HCT116 (cell line): Measurements from ENCODE around the gene SH3TC2. TPM values are rescaled to one million over a fixed set of nuclear protein-coding genes. Genes with fewer than 3 reads are reported as not detected.

Experiments
- ATAC-seq: fragments of 200-7000 bp; cut with Tn5 transposase; 2 replicates; pipeline ENCODE4 v1.9.1; 2020; ENCODE audit warnings: mild to moderate bottlenecking, moderate library complexity
- BruUV-seq: library from RNA; stranded (reverse); fragments of 400-500 nt; replicated peaks from 2 replicates; lab custom pipeline; 2021; lab: Mats Ljungman, UMichigan
- CTCF ChIA-PET: fragments of 300-600 bp; sonication (Branson Sonifier 250); formaldehyde crosslinking; loops from one replicate; lab custom pipeline; 2021; ENCODE audit warnings: antibody characterized with exemption; lab: Charles Lee
- POLR2A ChIA-PET: fragments of 300-600, 350-600 bp; sonication (Branson Sonifier 250); formaldehyde crosslinking; loops from one replicate; lab custom pipeline; 2021; ENCODE audit warnings: antibody characterized with exemption; lab: Charles Lee
- RAD21 ChIA-PET, 2 experiments: fragments of 300-600 bp; sonication (Branson Sonifier 250); formaldehyde crosslinking; loops; one replicate each; lab custom pipeline; 2023; ENCODE audit warnings: low total read pairs in 2 of 2; ENCODE audit not compliant: uncharacterized antibody in 2 of 2, unreplicated experiment in 2 of 2, low non-redundant PET in 1 of 2; lab: Charles Lee
- DNase-seq: peaks from one replicate; pipeline ENCODE4 v3.0.0-alpha.2; 2010; ENCODE audit warnings: low read depth, low spot score
- H2AFZ ChIP-seq: fragments of 200-600 bp; shearing (Covaris generic), sonication (generic); 2 replicates; pipeline ENCODE4 v1.6.1; 2017; ENCODE audit warnings: low read depth, mixed run types, mixed read lengths, antibody characterized with exemption, low read length; ENCODE audit not compliant: poor library complexity, severe bottlenecking
- H3K27ac ChIP-seq: 2 replicates; pipeline ENCODE4 v1.5.1; 2012; ENCODE audit warnings: low read depth, low read length
- H3K27me3 ChIP-seq: fragments of 200-600 bp; sonication (generic); 2 replicates; pipeline ENCODE4 v1.6.1; 2016; ENCODE audit warnings: mixed run types, low read length, mixed read lengths; ENCODE audit not compliant: insufficient read depth
- H3K36me3 ChIP-seq, 2 experiments: fragments of 200-500 bp in 1 of 2; fragments of 200-600 bp in 1 of 2; sonication (Bioruptor generic) in 1 of 2; sonication (generic) in 1 of 2; 2 replicates each; pipeline versions ENCODE4 v1.5.1 to v1.6.1; 2014 to 2016; ENCODE audit warnings: low read length in 2 of 2, inconsistent platforms in 1 of 2, mixed read lengths in 1 of 2, mixed run types in 1 of 2; ENCODE audit not compliant: insufficient read depth in 2 of 2, control insufficient read depth in 1 of 2
- H3K4me1 ChIP-seq, 2 experiments: fragments of 200-600 bp in 1 of 2; sonication (generic) in 1 of 2; 2 replicates each; pipeline versions ENCODE4 v1.5.1 to v1.6.1; 2012 to 2017; ENCODE audit warnings: low read length in 2 of 2, inconsistent platforms in 1 of 2, mild to moderate bottlenecking in 1 of 2, mixed read lengths in 1 of 2, mixed run types in 1 of 2, moderate library complexity in 1 of 2; ENCODE audit not compliant: insufficient read depth in 2 of 2, control insufficient read depth in 1 of 2
- H3K4me2 ChIP-seq: fragments of 200-600 bp; sonication (generic); 2 replicates; pipeline ENCODE4 v1.6.1; 2017; ENCODE audit warnings: mixed run types, low read length, mixed read lengths
- H3K4me3 ChIP-seq, 2 experiments: fragments of 200-600 bp in 1 of 2; sonication (generic) in 1 of 2; replicated peaks in 1 of 2; 2 replicates each; pipeline ENCODE4 v1.5.1; 2011 to 2016; ENCODE audit warnings: low read length in 2 of 2, control low read depth in 1 of 2, low read depth in 1 of 2, mild to moderate bottlenecking in 1 of 2, mixed read lengths in 1 of 2, mixed run types in 1 of 2
- H3K79me2 ChIP-seq: fragments of 200-600 bp; sonication (generic); 2 replicates; pipeline ENCODE4 v1.6.1; 2017; ENCODE audit warnings: mild to moderate bottlenecking, mixed run types, low read length, moderate library complexity, mixed read lengths; ENCODE audit not compliant: insufficient read depth
- H3K9ac ChIP-seq: fragments of 200-600 bp; sonication (generic); 2 replicates; pipeline ENCODE4 v1.6.1; 2016; ENCODE audit warnings: low read length, mixed read lengths
- H3K9me2 ChIP-seq: fragments of 200-600 bp; sonication (generic), shearing (Covaris generic); 2 replicates; pipeline ENCODE4 v1.6.1; 2017; ENCODE audit warnings: mixed run types, mild to moderate bottlenecking, moderate library complexity; ENCODE audit not compliant: insufficient read depth
- H3K9me3 ChIP-seq, 2 experiments: fragments of 200-500 bp in 1 of 2; fragments of 200-600 bp in 1 of 2; sonication (Bioruptor generic) in 1 of 2; sonication (generic) in 1 of 2; 2 replicates each; pipeline ENCODE4 v1.6.1; 2014 to 2017; ENCODE audit warnings: low read length in 2 of 2, mixed read lengths in 2 of 2, inconsistent platforms in 1 of 2, low read depth in 1 of 2, mild to moderate bottlenecking in 1 of 2, mixed run types in 1 of 2, moderate library complexity in 1 of 2; ENCODE audit not compliant: control insufficient read depth in 1 of 2, insufficient read depth in 1 of 2
- H4K20me1 ChIP-seq: fragments of 200-600 bp; sonication (generic), shearing (Covaris generic); 2 replicates; pipeline ENCODE4 v1.6.1; 2017; ENCODE audit warnings: mixed run types, mild to moderate bottlenecking, moderate library complexity; ENCODE audit not compliant: insufficient read depth
- ATF3 ChIP-seq: IDR thresholded peaks from 2 replicates; pipeline ENCODE4 v1.6.1; 2012
- CBX3 ChIP-seq: IDR thresholded peaks from 2 replicates; pipeline ENCODE4 v1.6.1; 2012; ENCODE audit warnings: low read depth
- CEBPB ChIP-seq: IDR thresholded peaks from 2 replicates; pipeline ENCODE4 v1.6.1; 2012; ENCODE audit warnings: low read depth
- CTCF ChIP-seq, 3 experiments: fragments of 200-600 bp in 1 of 3; sonication (generic) in 1 of 3; IDR thresholded peaks in 2 of 3; conservative IDR thresholded peaks in 1 of 3; 2 replicates each; pipeline ENCODE4 v1.5.1; 2012 to 2017; ENCODE audit warnings: low read depth in 2 of 3, low read length in 2 of 3, antibody characterized with exemption in 1 of 3, borderline replicate concordance in 1 of 3, control low read depth in 1 of 3, mild to moderate bottlenecking in 1 of 3, mixed read lengths in 1 of 3, mixed run types in 1 of 3, moderate library complexity in 1 of 3; ENCODE audit not compliant: insufficient read depth in 1 of 3
- EZH2 ChIP-seq: fragments of 200-600 bp; sonication (generic); IDR thresholded peaks from 2 replicates; pipeline ENCODE4 v1.6.1; 2017; ENCODE audit warnings: antibody characterized with exemption, mixed run types
- EZH2phosphoT487 ChIP-seq: fragments of 200-600 bp; IDR thresholded peaks from 2 replicates; pipeline ENCODE4 v1.6.1; 2018; ENCODE audit warnings: antibody characterized with exemption, borderline replicate concordance
- FOSL1 ChIP-seq: IDR thresholded peaks from 2 replicates; pipeline ENCODE4 v1.6.1; 2012; ENCODE audit warnings: low read depth
- JUND ChIP-seq: IDR thresholded peaks from 2 replicates; pipeline ENCODE4 v1.6.1; 2012
- MAX ChIP-seq: IDR thresholded peaks from 2 replicates; pipeline ENCODE4 v1.6.1; 2012
- RAD21 ChIP-seq: IDR thresholded peaks from 2 replicates; pipeline ENCODE4 v1.6.1; 2012; ENCODE audit warnings: low read depth, mild to moderate bottlenecking
- REST ChIP-seq: IDR thresholded peaks from 2 replicates; pipeline ENCODE4 v1.6.1; 2012; ENCODE audit warnings: low read depth
- SP1 ChIP-seq: IDR thresholded peaks from 2 replicates; pipeline ENCODE4 v1.6.1; 2012; ENCODE audit warnings: low read depth
- SRF ChIP-seq: IDR thresholded peaks from 2 replicates; pipeline ENCODE4 v1.6.1; 2012; ENCODE audit warnings: low read depth
- TCF7L2 ChIP-seq: IDR thresholded peaks from 2 replicates; pipeline ENCODE4 v1.7.0; 2011; ENCODE audit warnings: borderline replicate concordance, inconsistent platforms; ENCODE audit not compliant: insufficient read depth, insufficient read length; ENCODE audit errors: extremely low read depth
- YY1 ChIP-seq: IDR thresholded peaks from 2 replicates; pipeline ENCODE4 v1.6.1; 2011; ENCODE audit warnings: low read length, low read depth, moderate library complexity, mild to moderate bottlenecking; ENCODE audit not compliant: insufficient replicate concordance; ENCODE audit errors: extremely low read depth
- ZBTB33 ChIP-seq: IDR thresholded peaks from 2 replicates; pipeline ENCODE4 v1.6.1; 2011; ENCODE audit warnings: mild to moderate bottlenecking, low read length, moderate library complexity; ENCODE audit not compliant: insufficient replicate concordance; ENCODE audit errors: extremely low read depth
- ZFX ChIP-seq: fragments of 450-650 bp; IDR thresholded peaks from 2 replicates; pipeline ENCODE4 v1.6.1; 2017
- ZNF274 ChIP-seq: fragments of 200-500 bp; sonication (Bioruptor generic); IDR thresholded peaks from 2 replicates; pipeline ENCODE4 v1.6.1; 2014; ENCODE audit warnings: mild to moderate bottlenecking, low read depth, low read length, inconsistent platforms
- intact Hi-C: fragments of 100-400 bp; cut with micrococcal nuclease; formaldehyde crosslinking; loops from 2 replicates; pipeline ENCODE4 v1.10.0; 2022
- total RNA-seq: library from RNA; stranded (reverse); gene quantifications from one replicate; pipeline ENCODE4 v1.2.1, GENCODE V29; 2021; ENCODE audit not compliant: unreplicated experiment

The SH3TC2 gene
- total RNA-seq, 1 experiment from 2014 or later: 12.8 TPM

- POLR2A ChIA-PET: no interaction called here
- DNase-seq: no peak
- no peak for TF ChIP-seq ZFX
- TF ChIP-seq ZBTB33: no peak
- no peak for TF ChIP-seq MAX
- no peak for TF ChIP-seq TCF7L2
- no peak for TF ChIP-seq CBX3
- no peak for TF ChIP-seq RAD21
- no peak for TF ChIP-seq FOSL1
- no peak for TF ChIP-seq ZNF274
- no peak for TF ChIP-seq CTCF (IDR thresholded peaks at IDR 0.05 in 2 of 3, conservative IDR thresholded peaks at IDR 0.05 in 1 of 3; ENCODE audit: borderline replicate concordance in 1 of 3, insufficient read depth in 1 of 3, low read depth in 2 of 3, low read length in 2 of 3)
- TF ChIP-seq JUND: no peak
- no peak for TF ChIP-seq SP1
- no peak for TF ChIP-seq YY1
- no peak for TF ChIP-seq SRF
- no peak for TF ChIP-seq EZH2phosphoT487
- no peak for TF ChIP-seq EZH2
- TF ChIP-seq ATF3: no peak
- no peak for TF ChIP-seq REST
- TF ChIP-seq CEBPB: no peak
- TF ChIP-seq, all 23 proteins: peak for 0
- H3K27me3 ChIP-seq: no peaks in the 10 kb centered on the region
- no peaks in the 10 kb centered on the region; the same call in 1 of the 2 replicates for H3K9me2 ChIP-seq
- no peaks in the 10 kb centered on the region for H3K36me3 ChIP-seq
- CTCF ChIA-PET: no interaction called here
- no peak overlapping the region for H3K4me3 ChIP-seq
- no peak overlapping the region for H3K9ac ChIP-seq
- ATAC-seq: no peak
- no TSS peak for BruUV-seq
- intact Hi-C loops: no loop called here
- H3K4me1 ChIP-seq: peaks cover 0 to 11% of the 10 kb centered on the region in 2 experiments; a peak in 2 of 4 replicates
- no peak overlapping the region for H2AFZ ChIP-seq
- no peaks in the 10 kb centered on the region for H3K79me2 ChIP-seq
- H3K4me2 ChIP-seq: no peak overlapping the region
- no peaks in the 10 kb centered on the region for H3K9me3 ChIP-seq
- H4K20me1 ChIP-seq: no peaks in the 10 kb centered on the region
- RAD21 ChIA-PET: interaction anchor here in 1 of 2 experiments (0.9 kb wide), 1 partner anchor 251 kb away, joined by 3 read pairs; no protein-coding TSS in a partner anchor
- no peak overlapping the region for H3K27ac ChIP-seq
These were observed 70.6 kb downstream of the SH3TC2 start for GRCh38 chr5:148992265-148992664.
